Cerebellar nuclear complex (tissue), 1 donor: ENCODE results near the gene OSBPL5.

ENCODE experiments used
- DNase-seq, 2 experiments: peaks; one replicate each; lab custom pipeline; 2025; lab: John Stamatoyannopoulos, UW

Gene OSBPL5

GRCh38 chr11:3165152-3165705, at the start of gene OSBPL5:
TSS of gene OSBPL5 (minus strand) at chr11:3165310. CDS start at chr11:3129148, 36,162 bp downstream.
- DNase-seq, result no peak

- no peak for DNase-seq
Observed at GRCh38 chr11:3214420-3214699, 49.2 kb upstream of the OSBPL5 start.

GRCh38 chr11:3213659-3214419, 48.7 kb upstream of the OSBPL5 start:
- no peak for DNase-seq

GRCh38 chr11:3208272-3208671, 43.2 kb upstream of the OSBPL5 start:
- DNase-seq, result no peak

GRCh38 chr11:3207526-3208189, 42.5 kb upstream of the OSBPL5 start:
- DNase-seq, result peak; percentile 94

- no peak for DNase-seq
Observed at GRCh38 chr11:3206922-3207204, 41.8 kb upstream of the OSBPL5 start.

- DNase-seq, result no peak
Observed at GRCh38 chr11:3206156-3206921, 41.2 kb upstream of the OSBPL5 start.

- no peak for DNase-seq
Observed at GRCh38 chr11:3205261-3206155, 40.4 kb upstream of the OSBPL5 start.

- no peak for DNase-seq
Observed at GRCh38 chr11:3204141-3205015, 39.3 kb upstream of the OSBPL5 start.

- DNase-seq, result no peak
Observed at GRCh38 chr11:3203221-3204043, 38.3 kb upstream of the OSBPL5 start.

- no peak for DNase-seq
Observed at GRCh38 chr11:3202759-3203158, 37.6 kb upstream of the OSBPL5 start.

- no peak for DNase-seq
Observed at GRCh38 chr11:3202305-3202704, 37.2 kb upstream of the OSBPL5 start.

- no peak for DNase-seq
Observed at GRCh38 chr11:3201677-3202181, 36.6 kb upstream of the OSBPL5 start.

- DNase-seq, result no peak
Observed at GRCh38 chr11:3201112-3201581, 36.0 kb upstream of the OSBPL5 start.

GRCh38 chr11:3200388-3201111, 35.4 kb upstream of the OSBPL5 start:
- DNase-seq, result no peak

- DNase-seq, result no peak
Observed at GRCh38 chr11:3199537-3200295, 34.6 kb upstream of the OSBPL5 start.

- DNase-seq, result no peak
Observed at GRCh38 chr11:3198815-3199214, 33.7 kb upstream of the OSBPL5 start.

GRCh38 chr11:3197878-3198528, 32.9 kb upstream of the OSBPL5 start:
- no peak for DNase-seq
